HL-60 (cell line): ENCODE measurements around the gene LRRC73.

Source experiments
- CTCF ChIP-seq: IDR thresholded peaks from one replicate; pipeline ENCODE4 v1.5.1; 2011; ENCODE audit warnings: low read length, control low read depth, inconsistent platforms; ENCODE audit not compliant: insufficient read depth
- GABPA ChIP-seq: IDR thresholded peaks from 2 replicates; pipeline ENCODE4 v1.6.1; 2012; ENCODE audit warnings: low read depth
- POLR2AphosphoS5 ChIP-seq: IDR thresholded peaks from 2 replicates; pipeline ENCODE4 v1.6.1; 2012; ENCODE audit warnings: low read depth
- SPI1 ChIP-seq: IDR thresholded peaks from 2 replicates; pipeline ENCODE4 v1.6.1; 2012; ENCODE audit warnings: low read depth, mild to moderate bottlenecking, borderline replicate concordance
- TF ChIP-seq, protein P1 (sequence below): IDR thresholded peaks from 2 replicates; pipeline ENCODE4 v1.6.1; 2012; ENCODE audit warnings: low read depth; ENCODE audit not compliant: insufficient replicate concordance

GRCh38 chr6:43511824-43512415 lies 1.8 kb upstream of the LRRC73 start:
- TF ChIP-seq CTCF (no peak), POLR2AphosphoS5 (no peak), SPI1 (no peak), GABPA (no peak)
- TF ChIP-seq, protein P1, sequence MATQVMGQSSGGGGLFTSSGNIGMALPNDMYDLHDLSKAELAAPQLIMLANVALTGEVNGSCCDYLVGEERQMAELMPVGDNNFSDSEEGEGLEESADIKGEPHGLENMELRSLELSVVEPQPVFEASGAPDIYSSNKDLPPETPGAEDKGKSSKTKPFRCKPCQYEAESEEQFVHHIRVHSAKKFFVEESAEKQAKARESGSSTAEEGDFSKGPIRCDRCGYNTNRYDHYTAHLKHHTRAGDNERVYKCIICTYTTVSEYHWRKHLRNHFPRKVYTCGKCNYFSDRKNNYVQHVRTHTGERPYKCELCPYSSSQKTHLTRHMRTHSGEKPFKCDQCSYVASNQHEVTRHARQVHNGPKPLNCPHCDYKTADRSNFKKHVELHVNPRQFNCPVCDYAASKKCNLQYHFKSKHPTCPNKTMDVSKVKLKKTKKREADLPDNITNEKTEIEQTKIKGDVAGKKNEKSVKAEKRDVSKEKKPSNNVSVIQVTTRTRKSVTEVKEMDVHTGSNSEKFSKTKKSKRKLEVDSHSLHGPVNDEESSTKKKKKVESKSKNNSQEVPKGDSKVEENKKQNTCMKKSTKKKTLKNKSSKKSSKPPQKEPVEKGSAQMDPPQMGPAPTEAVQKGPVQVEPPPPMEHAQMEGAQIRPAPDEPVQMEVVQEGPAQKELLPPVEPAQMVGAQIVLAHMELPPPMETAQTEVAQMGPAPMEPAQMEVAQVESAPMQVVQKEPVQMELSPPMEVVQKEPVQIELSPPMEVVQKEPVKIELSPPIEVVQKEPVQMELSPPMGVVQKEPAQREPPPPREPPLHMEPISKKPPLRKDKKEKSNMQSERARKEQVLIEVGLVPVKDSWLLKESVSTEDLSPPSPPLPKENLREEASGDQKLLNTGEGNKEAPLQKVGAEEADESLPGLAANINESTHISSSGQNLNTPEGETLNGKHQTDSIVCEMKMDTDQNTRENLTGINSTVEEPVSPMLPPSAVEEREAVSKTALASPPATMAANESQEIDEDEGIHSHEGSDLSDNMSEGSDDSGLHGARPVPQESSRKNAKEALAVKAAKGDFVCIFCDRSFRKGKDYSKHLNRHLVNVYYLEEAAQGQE: no peak
